Thyroid gland (tissue), 4 donors: Measurements from ENCODE around the gene SCO2. TPM values are rescaled to one million over a fixed set of nuclear protein-coding genes. Genes with fewer than 3 reads are reported as not detected.

ENCODE experiments used
- DNase-seq, 2 donors: peaks; one replicate each; pipeline ENCODE4 v3.0.0-alpha.2; 2019
- H3K27ac ChIP-seq, 3 donors: fragments of 200-600 bp; sonication (generic); 1 replicate in 2 of 3; 2 replicates in 1 of 3; pipeline ENCODE4 v1.5.1; 2016 to 2019; ENCODE audit warnings: mild to moderate bottlenecking in 1 of 3, moderate library complexity in 1 of 3
- H3K27me3 ChIP-seq: fragments of 200-600 bp; sonication (generic); one replicate; pipeline ENCODE4 v1.5.1; 2019
- H3K36me3 ChIP-seq, 2 donors: fragments of 200-600 bp; sonication (generic); one replicate each; pipeline ENCODE4 v1.5.1; 2016 to 2019
- H3K4me1 ChIP-seq, 2 donors: fragments of 200-600 bp; sonication (generic); one replicate each; pipeline ENCODE4 v1.5.1; 2017 to 2019
- H3K4me3 ChIP-seq, 3 donors: fragments of 200-600 bp; sonication (generic); replicated peaks in 1 of 3; 1 replicate in 2 of 3; 2 replicates in 1 of 3; pipeline ENCODE4 v1.5.1; 2016; ENCODE audit warnings: mild to moderate bottlenecking in 1 of 3
- H3K9me3 ChIP-seq: fragments of 200-600 bp; sonication (generic); one replicate; pipeline ENCODE4 v1.5.1; 2017
- POLR2A ChIP-seq, 2 donors: fragments of 450-650 bp; IDR thresholded peaks; one replicate each; pipeline ENCODE4 v1.6.1; 2017; ENCODE audit warnings: antibody characterized with exemption in 2 of 2, mild to moderate bottlenecking in 2 of 2, moderate library complexity in 1 of 2
- WGBS, 2 donors: methylation state at CpG; one replicate each; pipeline ENCODE4 v1.1.5; 2017; 5-methylcytosine and 5-hydroxymethylcytosine counted together
- intact Hi-C: fragments of 100-400 bp; cut with DNase I; formaldehyde crosslinking; loops from one replicate; pipeline ENCODE4 v1.15.1; 2023
- total RNA-seq, 4 donors: library from RNA; depleted of rRNA; stranded (reverse); fragments of >200 nt; gene quantifications; one replicate each; pipeline ENCODE4 v1.2.3, GENCODE V29; 2016
- TF ChIP-seq, protein P1 (sequence below), 6 experiments: fragments of 200-600 bp in 3 of 6; fragments of 450-650 bp in 3 of 6; sonication (generic) in 3 of 6; IDR thresholded peaks; one replicate each; pipeline ENCODE4 v1.5.1; 2016 to 2019; ENCODE audit warnings: antibody characterized with exemption in 6 of 6, mild to moderate bottlenecking in 2 of 6, inconsistent platforms in 1 of 6, moderate library complexity in 1 of 6

Gene SCO2
- total RNA-seq, 4 donors from 2014 or later, result 2.6 to 5.5 (median 2.9) TPM; not detected in 1

- Histone ChIP-seq H3K9me3 (no peaks in the 10 kb centered on the region), H3K36me3 (no peaks in the 10 kb centered on the region), H3K27me3 (no peaks in the 10 kb centered on the region), H3K4me1 (peaks cover 11 to 12% of the 10 kb centered on the region in 2 donors), H3K4me3 (peak within 1 kb of the TSS in 2 of 3 donors; percentile 37 to 40), H3K27ac (peak within 1 kb of the TSS; percentile 52 to 82 (median 70))
- peak; percentile 53 to 97 for TF ChIP-seq POLR2A (IDR thresholded peaks at IDR 0.05)
- TF ChIP-seq, protein P1, sequence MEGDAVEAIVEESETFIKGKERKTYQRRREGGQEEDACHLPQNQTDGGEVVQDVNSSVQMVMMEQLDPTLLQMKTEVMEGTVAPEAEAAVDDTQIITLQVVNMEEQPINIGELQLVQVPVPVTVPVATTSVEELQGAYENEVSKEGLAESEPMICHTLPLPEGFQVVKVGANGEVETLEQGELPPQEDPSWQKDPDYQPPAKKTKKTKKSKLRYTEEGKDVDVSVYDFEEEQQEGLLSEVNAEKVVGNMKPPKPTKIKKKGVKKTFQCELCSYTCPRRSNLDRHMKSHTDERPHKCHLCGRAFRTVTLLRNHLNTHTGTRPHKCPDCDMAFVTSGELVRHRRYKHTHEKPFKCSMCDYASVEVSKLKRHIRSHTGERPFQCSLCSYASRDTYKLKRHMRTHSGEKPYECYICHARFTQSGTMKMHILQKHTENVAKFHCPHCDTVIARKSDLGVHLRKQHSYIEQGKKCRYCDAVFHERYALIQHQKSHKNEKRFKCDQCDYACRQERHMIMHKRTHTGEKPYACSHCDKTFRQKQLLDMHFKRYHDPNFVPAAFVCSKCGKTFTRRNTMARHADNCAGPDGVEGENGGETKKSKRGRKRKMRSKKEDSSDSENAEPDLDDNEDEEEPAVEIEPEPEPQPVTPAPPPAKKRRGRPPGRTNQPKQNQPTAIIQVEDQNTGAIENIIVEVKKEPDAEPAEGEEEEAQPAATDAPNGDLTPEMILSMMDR (IDR thresholded peaks at IDR 0.05), result peak; percentile 69 to 98 (median 96)
- DNase-seq, result peak; percentile 99
- intact Hi-C loops, result no loop called here
- WGBS, 2 donors, result 4 to 7% methylated on average over 40 to 55 of the region's 61 CpGs
These were observed 37.4 kb upstream of the SCO2 start, which contains the start of gene SYCE3 for GRCh38 chr22:50562523-50563412. Gene SYCE3, minus strand, starts transcription at chr22:50562919. Its CDS starts 6,514 bp downstream, at chr22:50556405.

GRCh38 chr22:50561401-50562358, 36.3 kb upstream of the SCO2 start:
- H3K27me3 ChIP-seq, result no peaks in the 10 kb centered on the region
- no peaks in the 10 kb centered on the region for H3K9me3 ChIP-seq
- H3K4me3 ChIP-seq, result no peak overlapping the region
- WGBS, 2 donors, result 80 to 85% methylated on average over 22 to 31 of the region's 34 CpGs
- H3K27ac ChIP-seq, result no peak overlapping the region
- H3K4me1 ChIP-seq, result peaks cover 11 to 12% of the 10 kb centered on the region in 2 donors
- H3K36me3 ChIP-seq, result no peaks in the 10 kb centered on the region
- TF ChIP-seq, protein P1 (IDR thresholded peaks at IDR 0.05), result no peak
- TF ChIP-seq POLR2A (IDR thresholded peaks at IDR 0.05), result no peak
- intact Hi-C loops, result no loop called here
- DNase-seq, result no peak

DNA sequence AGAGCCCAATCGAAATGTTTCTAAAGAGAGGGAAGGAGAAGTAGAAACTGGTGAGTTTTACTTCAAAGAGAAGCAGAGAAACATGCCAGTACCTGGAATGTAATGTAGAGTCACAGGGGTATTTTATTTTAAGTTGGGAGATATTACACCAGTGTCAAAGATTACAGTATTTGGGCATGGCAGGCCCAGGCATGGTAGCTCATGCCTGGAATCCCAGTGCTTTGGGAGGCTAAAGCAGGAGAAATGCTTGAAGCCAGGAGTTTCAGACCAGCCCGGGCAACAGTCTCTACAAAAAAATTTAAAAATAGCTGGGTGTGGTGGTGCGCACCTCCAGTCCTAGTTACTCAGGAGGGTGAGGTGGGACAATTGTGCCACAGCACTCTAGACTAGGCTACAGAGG, 34.6 kb upstream of the SCO2 start:
- Histone ChIP-seq H3K27me3 (no peaks in the 10 kb centered on the region), H3K36me3 (no peaks in the 10 kb centered on the region), H3K27ac (no peak overlapping the region), H3K9me3 (no peaks in the 10 kb centered on the region), H3K4me3 (no peak overlapping the region), H3K4me1 (peaks cover 11 to 12% of the 10 kb centered on the region in 2 donors)
- intact Hi-C loops, result no loop called here
- 84 to 89% methylated on average over 3 of the region's 3 CpGs for WGBS, 2 donors
- TF ChIP-seq, protein P1 (IDR thresholded peaks at IDR 0.05), result no peak
- TF ChIP-seq POLR2A (IDR thresholded peaks at IDR 0.05), result no peak
- no peak for DNase-seq

- Histone ChIP-seq H3K27ac (no peak overlapping the region), H3K4me3 (no peak overlapping the region), H3K4me1 (no peaks in the 10 kb centered on the region), H3K36me3 (no peaks in the 10 kb centered on the region), H3K27me3 (no peaks in the 10 kb centered on the region), H3K9me3 (no peaks in the 10 kb centered on the region)
- 89% methylated on average over 5 of the region's 5 CpGs for WGBS, 2 donors
- intact Hi-C loops, result no loop called here
- TF ChIP-seq, protein P1 (IDR thresholded peaks at IDR 0.05), result no peak
- no peak for TF ChIP-seq POLR2A (IDR thresholded peaks at IDR 0.05)
- DNase-seq, result no peak
These were observed 31.3 kb upstream of the SCO2 start for GRCh38 chr22:50556703-50557102.
